SJCRH30 (cell line): ENCODE results near the gene SMURF2. TPM values are rescaled to one million over a fixed set of nuclear protein-coding genes. Genes with fewer than 3 reads are reported as not detected.
"Not testable (repeated sequence)": the region's sequence is repeated elsewhere in the genome, so short reads cannot be mapped to it uniquely, and the experiment has no call there.

Experiments
- DNase-seq, 2 experiments: peaks; one replicate each; pipeline ENCODE4 v3.0.0-alpha.2; 2015 to 2020
- H3K27ac ChIP-seq: fragments of 250-450 bp; sonication (Bioruptor Pico); 2 replicates; pipeline ENCODE4 v1.5.1; 2020; ENCODE audit warnings: mild to moderate bottlenecking, moderate library complexity
- H3K27me3 ChIP-seq: fragments of 250-450 bp; sonication (Bioruptor Pico); 2 replicates; pipeline ENCODE4 v1.5.1; 2020; ENCODE audit warnings: mild to moderate bottlenecking, moderate library complexity
- H3K36me3 ChIP-seq: fragments of 250-450 bp; sonication (Bioruptor Pico); 2 replicates; pipeline ENCODE4 v1.5.1; 2020; ENCODE audit warnings: mild to moderate bottlenecking, moderate library complexity
- H3K4me1 ChIP-seq: fragments of 250-450 bp; sonication (Bioruptor Pico); 2 replicates; pipeline ENCODE4 v1.5.1; 2020; ENCODE audit warnings: mild to moderate bottlenecking, moderate library complexity
- H3K4me3 ChIP-seq: fragments of 250-450 bp; sonication (Bioruptor Pico); 2 replicates; pipeline ENCODE4 v1.5.1; 2020; ENCODE audit warnings: mild to moderate bottlenecking, moderate library complexity
- H3K9me3 ChIP-seq: fragments of 250-450 bp; sonication (Bioruptor Pico); replicated peaks from 2 replicates; pipeline ENCODE4 v1.5.1; 2020; ENCODE audit warnings: mild to moderate bottlenecking, moderate library complexity
- total RNA-seq: library from RNA; depleted of rRNA; stranded (reverse); fragments of >200 nt; shearing (Covaris generic); gene quantifications from 2 replicates; pipeline ENCODE4 v1.2.3, GENCODE V29; 2014

Gene SMURF2
- total RNA-seq, 1 experiment from 2014 or later, result 26.3 TPM

- H3K27me3 ChIP-seq, result no peaks in the 10 kb centered on the region
- no peaks in the 10 kb centered on the region for H3K9me3 ChIP-seq
- no peak for DNase-seq
- H3K36me3 ChIP-seq, result no peaks in the 10 kb centered on the region; the same call in 1 of the 2 replicates
- H3K27ac ChIP-seq, result no peak overlapping the region
- H3K4me1 ChIP-seq, result no peaks in the 10 kb centered on the region; the same call in 1 of the 2 replicates
- H3K4me3 ChIP-seq, result no peak overlapping the region
Measured at GRCh38 chr17:64628641-64629040, 33.5 kb downstream of the SMURF2 start.

- Histone ChIP-seq H3K36me3 (no peaks in the 10 kb centered on the region; the same call in 1 of the 2 replicates), H3K4me1 (no peaks in the 10 kb centered on the region; the same call in 1 of the 2 replicates), H3K9me3 (no peaks in the 10 kb centered on the region), H3K4me3 (no peak overlapping the region), H3K27ac (no peak overlapping the region), H3K27me3 (no peaks in the 10 kb centered on the region)
- no peak for DNase-seq
Measured at GRCh38 chr17:64627797-64628196, 34.3 kb downstream of the SMURF2 start.

- H3K27me3 ChIP-seq, result no peaks in the 10 kb centered on the region
- no peaks in the 10 kb centered on the region; the same call in 1 of the 2 replicates for H3K4me1 ChIP-seq
- H3K9me3 ChIP-seq, result no peaks in the 10 kb centered on the region
- H3K36me3 ChIP-seq, result no peaks in the 10 kb centered on the region; the same call in 1 of the 2 replicates
- no peak for DNase-seq
- no peak overlapping the region for H3K27ac ChIP-seq
- H3K4me3 ChIP-seq, result no peak overlapping the region
Measured at GRCh38 chr17:64626827-64627226, 35.3 kb downstream of the SMURF2 start.

- Histone ChIP-seq H3K9me3 (no peaks in the 10 kb centered on the region), H3K27ac (no peak overlapping the region), H3K4me1 (no peaks in the 10 kb centered on the region; the same call in 1 of the 2 replicates), H3K27me3 (no peaks in the 10 kb centered on the region), H3K4me3 (no peak overlapping the region), H3K36me3 (no peaks in the 10 kb centered on the region; the same call in 1 of the 2 replicates)
- DNase-seq, result no peak
Measured at GRCh38 chr17:64625541-64625940, 36.6 kb downstream of the SMURF2 start.

- Histone ChIP-seq H3K4me3 (no peak overlapping the region), H3K27ac (peak overlapping the region; percentile 14; the same call in 1 of the 2 replicates), H3K27me3 (no peaks in the 10 kb centered on the region), H3K36me3 (no peaks in the 10 kb centered on the region; the same call in 1 of the 2 replicates), H3K9me3 (no peaks in the 10 kb centered on the region), H3K4me1 (peaks cover 2% of the 10 kb centered on the region; the same call in 1 of the 2 replicates)
- no peak for DNase-seq
Measured at GRCh38 chr17:64622931-64623654, 39.0 kb downstream of the SMURF2 start.

- H3K36me3 ChIP-seq, result no peaks in the 10 kb centered on the region
- no peaks in the 10 kb centered on the region for H3K9me3 ChIP-seq
- DNase-seq, result no peak
- no peak overlapping the region for H3K27ac ChIP-seq
- H3K4me1 ChIP-seq, result peaks cover 2% of the 10 kb centered on the region; the same call in 1 of the 2 replicates
- no peak overlapping the region for H3K4me3 ChIP-seq
- H3K27me3 ChIP-seq, result no peaks in the 10 kb centered on the region
Measured at GRCh38 chr17:64621772-64622171, 40.3 kb downstream of the SMURF2 start.

GRCh38 chr17:64618848-64619247 is 43.3 kb downstream of the SMURF2 start:
- Histone ChIP-seq H3K4me1 (peaks cover 13% of the 10 kb centered on the region; the same call in 1 of the 2 replicates), H3K27me3 (no peaks in the 10 kb centered on the region), H3K27ac (no peak overlapping the region), H3K36me3 (no peaks in the 10 kb centered on the region), H3K9me3 (no peaks in the 10 kb centered on the region), H3K4me3 (no peak overlapping the region)
- no peak for DNase-seq

- no peak for DNase-seq
- no peaks in the 10 kb centered on the region for H3K27me3 ChIP-seq
- H3K4me1 ChIP-seq, result peaks cover 13% of the 10 kb centered on the region; the same call in 1 of the 2 replicates
- H3K27ac ChIP-seq, result no peak overlapping the region
- H3K9me3 ChIP-seq, result no peaks in the 10 kb centered on the region
- no peak overlapping the region for H3K4me3 ChIP-seq
- no peaks in the 10 kb centered on the region for H3K36me3 ChIP-seq
Measured at GRCh38 chr17:64617125-64617780, 44.9 kb downstream of the SMURF2 start.

GRCh38 chr17:64615028-64615677 is 47.0 kb downstream of the SMURF2 start:
- H3K36me3 ChIP-seq, result no peaks in the 10 kb centered on the region
- no peak overlapping the region for H3K27ac ChIP-seq
- H3K4me3 ChIP-seq, result no peak overlapping the region
- DNase-seq, result no peak
- no peaks in the 10 kb centered on the region for H3K27me3 ChIP-seq
- H3K9me3 ChIP-seq, result peaks cover 2% of the 10 kb centered on the region; the same call in 1 of the 2 replicates
- peaks cover 13% of the 10 kb centered on the region; the same call in 1 of the 2 replicates for H3K4me1 ChIP-seq

GRCh38 chr17:64614266-64615027 is 47.7 kb downstream of the SMURF2 start:
- no peaks in the 10 kb centered on the region for H3K36me3 ChIP-seq
- peaks cover 11% of the 10 kb centered on the region; the same call in 1 of the 2 replicates for H3K4me1 ChIP-seq
- H3K27ac ChIP-seq, result no peak overlapping the region
- no peaks in the 10 kb centered on the region for H3K27me3 ChIP-seq
- peaks cover 4% of the 10 kb centered on the region; the same call in 1 of the 2 replicates for H3K9me3 ChIP-seq
- no peak for DNase-seq
- H3K4me3 ChIP-seq, result no peak overlapping the region

- Histone ChIP-seq H3K9me3 (peaks cover 4% of the 10 kb centered on the region; the same call in 1 of the 2 replicates), H3K36me3 (no peaks in the 10 kb centered on the region), H3K27ac (no peak overlapping the region), H3K4me3 (no peak overlapping the region), H3K27me3 (no peaks in the 10 kb centered on the region), H3K4me1 (peaks cover 11% of the 10 kb centered on the region; the same call in 1 of the 2 replicates)
- DNase-seq, result no peak
Measured at GRCh38 chr17:64611369-64611768, 50.7 kb downstream of the SMURF2 start.

- H3K9me3 ChIP-seq, DNase-seq, H3K36me3 ChIP-seq, H3K27me3 ChIP-seq, H3K27ac ChIP-seq, H3K4me1 ChIP-seq, H3K4me3 ChIP-seq: not testable (repeated sequence)
Measured at GRCh38 chr17:64610244-64610643, 51.9 kb downstream of the SMURF2 start.

- Histone ChIP-seq H3K4me3 (no peak overlapping the region), H3K27ac (no peak overlapping the region), H3K27me3 (no peaks in the 10 kb centered on the region), H3K36me3 (no peaks in the 10 kb centered on the region), H3K4me1 (no peaks in the 10 kb centered on the region), H3K9me3 (peaks cover 4% of the 10 kb centered on the region; the same call in 1 of the 2 replicates)
- DNase-seq, result no peak
Measured at GRCh38 chr17:64608571-64608981, 53.5 kb downstream of the SMURF2 start.

- DNase-seq, result no peak
- H3K4me1 ChIP-seq, result no peaks in the 10 kb centered on the region
- H3K36me3 ChIP-seq, result no peaks in the 10 kb centered on the region
- no peak overlapping the region for H3K4me3 ChIP-seq
- no peak overlapping the region for H3K27ac ChIP-seq
- no peaks in the 10 kb centered on the region for H3K27me3 ChIP-seq
- H3K9me3 ChIP-seq, result peaks cover 4% of the 10 kb centered on the region; the same call in 1 of the 2 replicates
Measured at GRCh38 chr17:64607862-64608565, 54.1 kb downstream of the SMURF2 start.
